ENCODE results near the gene VCAM1.

Gene VCAM1

DNA sequence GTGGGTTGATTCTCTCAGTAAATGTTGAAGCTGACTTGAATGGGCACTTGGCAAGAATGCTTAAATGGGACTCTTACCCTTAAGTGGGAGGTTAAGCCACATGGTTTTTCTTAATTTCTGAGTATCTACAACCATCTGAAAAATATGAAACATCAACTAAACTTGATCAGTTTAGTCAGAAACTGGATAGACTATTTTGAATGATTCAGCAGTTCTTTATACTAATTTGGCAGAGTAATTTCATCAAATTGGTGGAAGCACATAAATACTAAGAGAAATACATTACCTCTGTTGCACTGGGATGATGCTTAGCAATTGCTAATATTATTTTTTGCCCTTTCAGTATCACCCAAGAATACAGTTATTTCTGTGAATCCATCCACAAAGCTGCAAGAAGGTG lies 4.7 kb downstream of the VCAM1 start:
- DNase-seq (ENCODE audit: low spot score): no peak

DNA sequence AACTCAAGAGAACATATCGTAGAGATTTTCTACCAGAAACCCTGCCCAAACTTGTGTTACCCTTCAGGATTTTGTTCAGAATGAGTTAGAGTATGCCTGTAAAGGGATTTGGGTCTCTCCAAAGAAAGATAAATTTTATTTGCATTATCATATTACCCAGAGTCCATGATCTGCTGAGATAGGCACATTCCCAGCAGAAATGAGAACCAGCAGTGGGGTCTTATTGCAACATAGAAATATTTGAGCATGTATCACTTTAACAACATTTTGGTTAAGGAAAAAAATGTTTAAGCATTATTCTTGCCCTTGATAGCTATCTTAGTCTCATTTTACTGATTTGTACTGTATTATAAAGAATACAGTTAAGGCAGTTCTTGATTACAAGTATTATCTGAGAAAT lies 10.6 kb downstream of the VCAM1 start:
- no peak for DNase-seq (ENCODE audit: low spot score)

DNA sequence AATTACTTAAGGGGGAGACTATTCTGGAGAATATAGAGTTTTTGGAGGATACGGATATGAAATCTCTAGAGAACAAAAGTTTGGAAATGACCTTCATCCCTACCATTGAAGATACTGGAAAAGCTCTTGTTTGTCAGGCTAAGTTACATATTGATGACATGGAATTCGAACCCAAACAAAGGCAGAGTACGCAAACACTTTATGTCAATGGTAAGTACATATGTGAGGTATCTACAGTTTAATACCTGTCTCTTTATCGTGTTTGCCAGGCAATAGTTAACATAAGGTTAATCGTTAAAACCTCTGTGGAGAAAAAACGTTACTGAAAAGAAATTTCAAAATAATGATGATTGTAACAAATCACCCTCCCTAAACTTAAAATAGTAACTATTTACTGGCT lies 11.8 kb downstream of the VCAM1 start:
- no peak for DNase-seq (ENCODE audit: low spot score)

- no peak for DNase-seq (ENCODE audit: low spot score)
Measured at GRCh38 chr1:100731758-100732157, 12.2 kb downstream of the VCAM1 start.

DNA sequence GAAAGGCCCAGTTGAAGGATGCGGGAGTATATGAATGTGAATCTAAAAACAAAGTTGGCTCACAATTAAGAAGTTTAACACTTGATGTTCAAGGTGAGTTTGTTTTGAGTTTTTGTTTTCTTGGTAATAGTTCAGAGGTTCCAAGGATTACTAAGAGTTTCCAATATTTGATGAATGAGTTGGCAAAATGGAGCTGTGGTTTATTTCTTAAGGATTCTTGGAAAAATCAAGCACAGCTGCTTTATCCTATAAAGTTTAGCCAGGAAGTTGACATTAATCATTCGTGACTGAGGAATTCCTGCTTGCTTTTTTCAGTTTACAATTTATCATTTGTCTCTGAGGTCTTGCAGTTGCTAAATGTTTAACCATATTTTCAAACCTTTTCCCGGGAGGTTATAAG lies 15.1 kb downstream of the VCAM1 start:
- no peak for DNase-seq (ENCODE audit: low spot score)

DNA sequence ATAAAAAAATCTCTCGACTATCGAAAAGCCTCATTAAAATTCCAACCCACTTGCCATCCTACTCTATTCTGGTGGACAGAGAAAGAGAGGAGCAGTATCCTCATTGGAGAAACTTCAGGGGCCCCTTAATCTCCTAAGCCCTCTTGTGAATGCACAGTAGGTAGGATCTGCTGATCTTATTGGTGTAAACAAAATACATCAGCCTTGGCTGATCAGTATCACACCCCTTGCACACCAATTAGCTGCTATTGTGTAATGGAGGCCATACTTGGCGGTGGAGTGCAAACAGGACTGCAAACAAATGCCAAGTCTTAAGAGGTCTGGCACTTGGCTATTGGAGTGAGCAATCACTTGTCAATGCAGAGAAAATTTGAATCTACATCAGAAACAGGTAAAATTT lies 15.7 kb downstream of the VCAM1 start:
- no peak for DNase-seq (ENCODE audit: low spot score)

- no peak for DNase-seq (ENCODE audit: low spot score)
Measured at GRCh38 chr1:100736324-100736723, 16.8 kb downstream of the VCAM1 start.

DNA sequence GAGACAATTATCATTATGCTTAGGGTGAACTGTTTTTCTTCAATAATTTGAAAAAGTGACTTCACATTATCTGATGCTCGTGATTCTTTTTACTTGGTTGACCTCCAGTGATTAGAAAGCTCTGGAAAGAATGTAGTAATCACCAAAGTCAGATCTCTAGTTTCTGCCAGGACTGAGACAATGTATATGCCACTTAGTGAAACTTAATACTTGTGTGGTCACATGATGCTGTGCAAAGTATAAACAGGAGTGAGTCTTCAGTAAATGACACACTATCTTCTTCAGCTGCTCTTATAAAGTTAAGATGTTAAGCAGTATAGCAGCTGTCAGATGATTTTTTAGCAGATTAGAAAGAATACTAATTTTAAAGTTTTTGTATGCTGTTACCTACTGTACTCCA lies 17.2 kb downstream of the VCAM1 start:
- peak; percentile 43 for DNase-seq (ENCODE audit: low spot score)

- DNase-seq (ENCODE audit: low spot score): no peak
Measured at GRCh38 chr1:100746542-100746932, 27.0 kb downstream of the VCAM1 start.

- no peak for DNase-seq (ENCODE audit: low spot score)
Measured at GRCh38 chr1:100747771-100748170, 28.2 kb downstream of the VCAM1 start.

DNA sequence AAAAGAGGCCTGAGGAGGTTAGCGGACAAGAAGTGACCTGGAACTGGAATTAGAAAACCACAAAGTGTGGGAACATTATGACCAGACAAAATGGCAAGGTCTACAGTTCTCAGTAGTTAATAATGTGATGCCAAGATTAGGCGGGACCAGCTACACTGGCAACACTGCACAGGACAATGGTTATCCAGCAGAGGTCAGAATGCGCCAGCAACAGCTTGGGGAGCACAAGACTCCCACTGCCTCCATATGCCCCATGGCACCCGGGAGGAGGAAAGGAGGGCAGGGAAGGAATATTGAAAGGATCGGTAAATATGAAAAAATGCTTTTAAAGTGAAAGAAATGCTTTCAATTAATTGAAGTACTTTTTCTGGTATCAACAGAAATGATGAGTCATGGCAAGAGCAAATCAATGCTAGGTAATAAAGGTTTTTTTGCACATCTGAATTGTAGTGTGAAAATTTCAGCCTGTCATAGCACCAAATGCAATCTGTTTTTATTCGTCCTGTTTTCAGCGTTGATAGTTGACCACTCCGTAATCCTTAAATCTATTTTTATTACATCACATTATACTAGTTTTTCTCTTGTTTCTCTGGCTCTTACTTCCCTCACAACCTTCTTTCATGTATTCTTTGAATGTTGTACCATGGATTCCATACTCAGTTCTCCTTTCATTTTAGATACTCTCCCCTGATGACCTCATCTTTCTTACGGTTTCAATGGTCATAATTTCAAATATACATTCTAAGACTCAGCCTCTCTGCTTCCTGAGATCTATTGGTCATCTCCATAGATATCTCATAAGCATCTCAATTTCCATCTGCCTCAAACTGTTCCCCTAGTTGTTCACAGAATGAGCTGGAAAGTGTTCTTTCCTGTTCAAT lies 30.7 kb downstream of the VCAM1 start:
- DNase-seq (ENCODE audit: low spot score): no peak

DNA sequence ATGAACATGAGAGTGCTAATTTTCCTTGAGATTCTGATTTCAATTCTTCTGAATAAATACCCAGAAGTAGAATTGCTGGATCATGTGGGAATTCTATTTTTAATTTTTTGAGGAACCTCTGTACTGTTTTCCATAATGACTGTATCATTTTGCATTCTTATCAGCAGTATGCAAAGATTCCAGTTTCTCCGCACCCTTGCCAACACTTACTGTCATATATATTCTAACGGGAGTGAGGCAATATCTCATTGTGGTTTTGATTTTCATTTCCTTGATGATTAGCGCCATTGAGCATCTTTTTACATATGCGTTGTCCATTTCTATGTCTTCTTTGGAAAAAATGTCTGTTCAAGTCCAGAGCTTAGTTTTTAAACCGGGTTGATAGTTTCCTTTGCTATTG lies 33.2 kb downstream of the VCAM1 start:
- no peak for DNase-seq (ENCODE audit: low spot score)

- no peak for DNase-seq (ENCODE audit: low spot score)
Measured at GRCh38 chr1:100757946-100758345, 38.4 kb downstream of the VCAM1 start.

GRCh38 chr1:100759188-100759587 lies 39.6 kb downstream of the VCAM1 start:
- no peak for DNase-seq (ENCODE audit: low spot score)

- DNase-seq (ENCODE audit: low spot score): peak; percentile 50
Measured at GRCh38 chr1:100760511-100760910, 41.0 kb downstream of the VCAM1 start.

GRCh38 chr1:100762461-100762860 lies 42.9 kb downstream of the VCAM1 start:
- DNase-seq (ENCODE audit: low spot score): no peak

DNA sequence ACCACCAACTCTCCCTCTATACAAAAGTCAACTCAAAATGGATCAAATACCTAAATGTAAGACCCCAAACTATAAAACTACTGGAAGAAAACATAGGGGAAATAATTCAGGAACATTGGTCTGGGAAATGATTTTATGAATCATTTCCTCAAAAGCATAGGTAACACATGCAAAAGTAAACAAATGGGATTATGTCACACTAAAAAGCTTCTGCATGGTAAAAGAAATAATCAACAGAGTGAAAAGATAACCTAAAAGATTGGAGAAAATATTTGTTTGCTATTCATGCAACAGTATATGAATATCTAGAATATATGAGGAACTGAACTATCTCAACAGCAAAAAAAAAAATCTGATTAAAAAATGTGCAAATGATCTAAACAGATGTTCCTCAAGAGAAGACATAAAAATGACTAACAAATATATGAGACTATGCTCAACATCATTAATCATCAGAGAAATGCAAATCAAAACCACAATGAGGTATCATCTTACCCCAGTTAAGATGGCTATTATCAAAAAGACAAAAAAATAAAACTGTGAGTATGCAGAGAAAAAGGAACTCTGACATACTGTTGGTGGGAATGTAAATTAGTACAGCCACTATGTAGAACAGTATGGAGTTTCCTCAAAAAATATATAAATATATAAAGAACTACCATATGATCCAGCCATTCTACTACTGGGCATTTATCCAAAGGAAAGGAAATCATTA lies 47.8 kb downstream of the VCAM1 start:
- no peak for DNase-seq (ENCODE audit: low spot score)

DNA sequence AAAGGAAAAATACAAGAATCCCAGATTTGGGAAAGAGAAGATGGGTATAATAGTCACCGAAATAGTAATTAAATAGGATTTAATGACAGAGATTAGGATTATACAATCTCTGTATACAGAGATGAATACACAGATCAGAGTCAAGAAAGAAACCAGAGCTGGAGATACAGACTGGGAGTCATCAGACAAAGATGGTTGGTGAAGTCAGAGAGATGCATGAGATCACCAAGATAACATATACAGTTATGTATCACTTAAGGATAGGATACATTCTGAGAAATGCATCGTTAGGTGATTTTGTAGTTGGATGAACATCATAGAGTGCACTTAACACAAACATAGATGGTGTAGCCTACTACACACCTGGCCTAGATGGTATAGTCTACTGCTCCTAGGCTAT lies 49.8 kb downstream of the VCAM1 start:
- no peak for DNase-seq (ENCODE audit: low spot score)

DNA sequence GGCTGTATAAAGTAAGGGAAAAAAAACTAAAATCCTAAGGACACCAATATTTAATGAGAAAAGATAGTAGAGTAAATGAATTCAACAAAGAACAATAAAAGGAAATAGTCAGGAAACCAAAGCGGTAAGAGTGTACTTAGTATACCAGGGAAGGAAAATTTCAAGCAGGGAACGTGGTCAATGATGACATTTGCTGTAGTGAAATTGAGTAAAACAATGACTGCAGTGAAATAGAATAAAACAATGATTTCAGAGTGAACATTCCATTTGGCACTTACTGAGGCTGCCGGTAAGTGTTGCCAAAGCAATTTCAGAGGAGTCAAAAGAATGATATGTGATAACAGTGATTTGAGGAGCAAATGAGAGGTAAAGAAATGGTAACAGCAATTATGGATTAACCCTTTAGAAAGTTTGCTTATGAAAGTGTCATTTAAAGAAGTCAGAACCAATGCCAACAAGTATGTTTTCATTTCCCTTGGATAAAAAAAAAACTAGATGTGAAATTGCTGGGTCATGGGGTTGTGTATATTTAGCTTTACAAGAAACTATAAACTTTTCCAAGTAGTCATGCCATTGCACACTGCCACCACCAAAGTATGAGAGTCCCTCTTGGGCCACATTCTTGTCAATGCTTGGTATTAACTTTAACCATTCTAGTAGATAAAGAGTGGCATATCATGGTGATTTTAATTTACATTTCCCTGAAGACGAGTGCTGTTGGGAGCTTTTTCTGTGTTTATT lies 50.5 kb downstream of the VCAM1 start:
- DNase-seq (ENCODE audit: low spot score): no peak

GRCh38 chr1:100773444-100773843 lies 53.9 kb downstream of the VCAM1 start:
- no peak for DNase-seq (ENCODE audit: low spot score)

DNA sequence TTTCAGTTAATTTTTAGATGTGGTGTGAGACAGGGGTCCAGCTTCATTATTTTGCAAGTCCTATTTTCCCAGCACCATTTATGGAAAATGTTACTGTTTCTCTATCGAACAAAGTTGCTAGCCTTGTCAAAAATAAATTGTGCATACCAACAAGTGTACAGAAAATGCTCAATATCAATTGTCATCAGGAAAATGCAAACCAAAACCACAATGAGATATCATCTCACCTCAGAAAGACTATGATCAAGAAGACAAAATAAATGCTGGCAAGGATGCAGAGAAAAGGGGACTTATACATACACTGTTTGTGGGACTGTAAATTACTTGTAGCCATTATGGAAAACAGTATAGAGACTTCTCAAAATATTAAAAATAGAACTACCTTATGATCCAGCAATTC lies 54.8 kb downstream of the VCAM1 start:
- DNase-seq (ENCODE audit: low spot score): no peak

DNA sequence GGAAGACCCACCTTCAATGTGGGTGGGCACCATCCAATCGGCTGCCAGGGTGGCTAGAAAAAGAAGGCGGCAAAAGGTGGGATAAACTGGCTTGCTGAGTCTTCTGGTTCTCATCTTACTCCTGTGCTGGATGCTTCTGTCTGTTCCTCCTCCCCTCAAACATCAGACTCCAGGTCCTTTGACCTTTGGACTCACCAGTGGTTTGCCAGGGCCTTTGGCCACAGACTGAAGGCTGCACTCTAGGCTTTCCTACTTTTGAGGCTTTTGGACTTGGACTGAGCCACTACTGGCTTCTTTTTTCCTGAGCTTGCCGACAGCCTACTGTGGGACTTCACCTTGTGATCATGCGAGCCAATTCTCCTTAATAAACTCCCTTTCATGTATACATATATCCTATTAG lies 55.9 kb downstream of the VCAM1 start:
- no peak for DNase-seq (ENCODE audit: low spot score)

Measured in SK-N-DZ (cell line).